ENCODE results near the gene GATAD2A. TPM values are rescaled to one million over a fixed set of nuclear protein-coding genes. Genes with fewer than 3 reads are reported as not detected.

The GATAD2A gene
- total and polyA plus RNA-seq, 8 donors, result 9.3 to 119 (median 20.2) TPM

GRCh38 chr19:19409205-19409604 lies 3.7 kb downstream of the GATAD2A start:
- no peaks in the 10 kb centered on the region for H3K9me3 ChIP-seq
- TF ChIP-seq POLR2AphosphoS5 (IDR thresholded peaks at IDR 0.05), result no peak
- TF ChIP-seq POLR2A (IDR thresholded peaks at IDR 0.05), result no peak
- H3K4me1 ChIP-seq, result peaks cover 36 to 76% (median 57%) of the 10 kb centered on the region in 4 donors
- no peak overlapping the region for H3K4me3 ChIP-seq
- no peak overlapping the region for H3K27ac ChIP-seq
- intact Hi-C loops (cut with DNase I; ENCODE audit: low total_unique reads), result no loop called here
- WGBS, 5 donors, result 47 to 56% (median 49%) methylated on average over 4 of the region's 4 CpGs
- no peaks in the 10 kb centered on the region for H3K36me3 ChIP-seq
- H3K27me3 ChIP-seq, result no peaks in the 10 kb centered on the region
- no peak for DNase-seq

DNA sequence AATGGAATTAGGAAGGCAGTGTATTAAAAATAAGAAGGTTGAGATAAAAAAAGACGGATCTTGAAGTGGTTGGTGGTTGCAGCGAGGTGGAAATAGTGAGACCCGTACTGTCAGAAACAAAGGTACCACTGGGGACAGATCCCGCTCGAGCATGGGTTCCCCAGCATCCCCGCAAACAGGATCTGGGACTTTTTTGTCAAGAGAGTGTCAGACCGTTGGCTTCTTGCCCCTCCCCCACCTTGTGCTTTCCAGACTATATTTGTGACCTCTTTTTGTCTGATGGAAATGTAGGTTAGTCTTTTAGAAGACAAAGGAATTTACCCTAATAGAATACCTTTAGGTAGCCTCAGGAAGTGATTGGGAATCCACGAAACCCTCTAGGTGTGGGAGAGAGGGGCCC lies 4.2 kb downstream of the GATAD2A start:
- Histone ChIP-seq H3K9me3 (no peaks in the 10 kb centered on the region), H3K27me3 (no peaks in the 10 kb centered on the region), H3K4me3 (no peak overlapping the region), H3K27ac (no peak overlapping the region), H3K36me3 (no peaks in the 10 kb centered on the region), H3K4me1 (peaks cover 35 to 73% (median 55%) of the 10 kb centered on the region in 4 donors)
- DNase-seq, result no peak
- TF ChIP-seq EP300 (IDR thresholded peaks at IDR 0.05) (no peak), POLR2A (IDR thresholded peaks at IDR 0.05) (no peak), POLR2AphosphoS5 (IDR thresholded peaks at IDR 0.05) (no peak)
- intact Hi-C loops (cut with DNase I; ENCODE audit: low total_unique reads), result loop anchor here (10.0 kb wide), 1 partner anchor 75 kb away; no protein-coding TSS in a partner anchor
- WGBS, 5 donors, result 72 to 75% (median 74%) methylated on average over 8 of the region's 8 CpGs

DNA sequence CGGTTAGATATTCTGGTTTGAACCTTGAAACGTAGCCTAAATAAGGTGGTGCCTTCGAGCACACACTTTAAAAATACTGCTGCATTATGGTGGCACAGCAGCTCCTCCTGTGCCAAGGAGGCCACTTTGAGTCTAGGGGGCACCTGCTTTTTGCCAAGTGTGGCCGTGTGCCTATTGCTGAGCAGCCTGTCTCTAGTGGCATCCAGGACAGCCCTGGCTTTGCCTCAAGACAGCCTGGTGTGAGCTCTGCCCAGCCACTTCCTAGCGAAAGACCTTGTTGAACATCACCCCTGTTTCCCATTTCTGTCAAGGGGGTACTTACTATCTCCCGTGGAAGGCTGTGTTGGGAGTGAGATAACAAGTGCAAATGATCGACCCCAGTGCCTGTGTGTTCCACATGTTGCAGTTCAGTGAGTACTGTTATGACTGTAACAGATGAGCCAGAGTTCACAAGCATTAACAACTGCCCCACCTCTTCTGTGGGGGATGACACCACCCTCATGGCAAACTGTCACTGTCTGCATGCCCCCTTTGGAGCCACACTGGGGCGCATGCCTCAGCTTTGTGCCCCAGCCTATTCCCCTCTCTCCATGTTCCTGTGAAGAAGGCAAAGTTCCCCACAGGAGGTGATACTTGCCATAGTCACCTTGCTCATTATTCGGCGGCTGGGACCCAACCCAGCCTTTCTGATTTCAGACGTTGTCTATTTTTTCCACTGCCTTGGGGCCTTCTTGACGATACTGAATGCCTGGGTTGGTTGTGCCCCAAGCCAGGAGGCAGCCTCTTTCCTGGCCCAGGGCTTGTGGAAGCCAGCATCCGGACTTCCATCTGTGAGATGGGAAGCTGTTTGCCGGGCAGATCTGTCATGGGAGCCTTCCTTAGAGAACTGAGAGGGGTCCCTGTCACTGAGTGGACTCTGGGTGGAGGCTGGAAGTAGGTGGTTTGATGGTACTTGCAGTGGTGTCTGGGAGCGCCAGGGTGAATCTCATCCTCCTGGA lies 5.4 kb downstream of the GATAD2A start:
- intact Hi-C loops (cut with DNase I; ENCODE audit: low total_unique reads), result loop anchor here (10.0 kb wide), 1 partner anchor 74 kb away; no protein-coding TSS in a partner anchor
- no peaks in the 10 kb centered on the region for H3K9me3 ChIP-seq
- H3K27ac ChIP-seq, result no peak overlapping the region
- DNase-seq, result no peak
- no peaks in the 10 kb centered on the region for H3K27me3 ChIP-seq
- 67 to 74% (median 68%) methylated on average over 15 of the region's 15 CpGs for WGBS, 5 donors
- TF ChIP-seq POLR2A (IDR thresholded peaks at IDR 0.05) (no peak), POLR2AphosphoS5 (IDR thresholded peaks at IDR 0.05) (no peak), CTCF (IDR thresholded peaks at IDR 0.05) (no peak), EP300 (IDR thresholded peaks at IDR 0.05) (no peak)
- H3K4me1 ChIP-seq, result peaks cover 29 to 69% (median 52%) of the 10 kb centered on the region in 4 donors
- no peaks in the 10 kb centered on the region for H3K36me3 ChIP-seq
- no peak overlapping the region for H3K4me3 ChIP-seq

- Histone ChIP-seq H3K36me3 (no peaks in the 10 kb centered on the region), H3K27ac (no peak overlapping the region), H3K27me3 (no peaks in the 10 kb centered on the region), H3K4me3 (no peak overlapping the region), H3K9me3 (no peaks in the 10 kb centered on the region), H3K4me1 (peaks cover 14 to 65% (median 40%) of the 10 kb centered on the region in 4 donors)
- TF ChIP-seq POLR2A (IDR thresholded peaks at IDR 0.05), result no peak
- TF ChIP-seq CTCF (IDR thresholded peaks at IDR 0.05), result no peak
- no peak for TF ChIP-seq POLR2AphosphoS5 (IDR thresholded peaks at IDR 0.05)
- TF ChIP-seq EP300 (IDR thresholded peaks at IDR 0.05), result no peak
- intact Hi-C loops (cut with DNase I; ENCODE audit: low total_unique reads), result loop anchor here (10.0 kb wide), 1 partner anchor 69 kb away; no protein-coding TSS in a partner anchor
- WGBS, 5 donors, result 90 to 100% (median 93%) methylated on average over 1 of the region's 1 CpG
- DNase-seq, result no peak
Observed at GRCh38 chr19:19416280-19416679, 10.8 kb downstream of the GATAD2A start.

DNA sequence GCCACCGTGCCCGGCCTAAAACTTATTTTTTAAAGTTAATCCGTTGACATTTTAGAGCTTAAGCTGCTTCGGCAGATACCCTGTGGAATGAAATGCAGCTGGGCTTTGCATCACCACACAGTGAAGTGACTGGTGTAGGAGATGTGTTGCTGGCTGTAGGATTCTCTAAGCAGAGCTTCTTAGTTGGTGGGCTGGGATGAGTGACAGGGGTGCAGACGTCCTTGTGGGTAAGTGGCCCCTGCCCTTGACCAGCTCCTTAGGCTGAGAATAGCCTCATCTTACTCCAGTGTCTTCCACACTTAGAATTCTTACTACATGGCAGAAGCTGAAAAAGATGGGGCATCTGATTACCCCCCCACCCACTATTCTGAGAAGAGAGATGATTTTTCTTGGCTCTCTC lies 11.6 kb downstream of the GATAD2A start:
- H3K4me1 ChIP-seq, result peaks cover 16 to 64% (median 43%) of the 10 kb centered on the region in 4 donors
- H3K4me3 ChIP-seq, result no peak overlapping the region
- DNase-seq, result no peak
- intact Hi-C loops (cut with DNase I; ENCODE audit: low total_unique reads), result loop anchor here (10.0 kb wide), 1 partner anchor 68 kb away; no protein-coding TSS in a partner anchor
- TF ChIP-seq EP300 (IDR thresholded peaks at IDR 0.05) (no peak), POLR2A (IDR thresholded peaks at IDR 0.05) (no peak), POLR2AphosphoS5 (IDR thresholded peaks at IDR 0.05) (no peak), CTCF (IDR thresholded peaks at IDR 0.05) (no peak)
- H3K36me3 ChIP-seq, result no peaks in the 10 kb centered on the region
- no peak overlapping the region for H3K27ac ChIP-seq
- 72 to 88% (median 84%) methylated on average over 5 of the region's 5 CpGs for WGBS, 5 donors
- H3K9me3 ChIP-seq, result no peaks in the 10 kb centered on the region
- H3K27me3 ChIP-seq, result no peaks in the 10 kb centered on the region

All from stomach (tissue), 9 donors.